IMR-90 (cell line): ENCODE measurements around the gene CDYL2. TPM values are rescaled to one million over a fixed set of nuclear protein-coding genes. Genes with fewer than 3 reads are reported as not detected.

Source experiments
- ATAC-seq: fragments of 200-7000 bp; cut with Tn5 transposase; 2 replicates; pipeline ENCODE4 v1.9.1; 2020; ENCODE audit warnings: low read depth, mild to moderate bottlenecking, moderate library complexity
- BruUV-seq: library from RNA; stranded (reverse); fragments of 400-500 nt; replicated peaks from 2 replicates; lab custom pipeline; 2021; lab: Mats Ljungman, UMichigan
- CTCF ChIA-PET: fragments of 300-600 bp; formaldehyde crosslinking; extraction: SDS; loops from one replicate; lab custom pipeline; 2021; ENCODE audit warnings: antibody characterized with exemption; lab: Yijun Ruan, JAX
- POLR2A ChIA-PET: fragments of 300-600 bp; sonication (Branson Sonifier 250); formaldehyde crosslinking; loops from one replicate; lab custom pipeline; 2022; ENCODE audit warnings: antibody characterized with exemption; ENCODE audit not compliant: unreplicated experiment; lab: Charles Lee
- DNase-seq: peaks from one replicate; pipeline ENCODE4 v3.0.0; 2013
- H2AFZ ChIP-seq: replicated peaks from 2 replicates; pipeline ENCODE3; 2013; ENCODE audit warnings: low read length, mild to moderate bottlenecking; ENCODE audit not compliant: poor library complexity
- H2AK5ac ChIP-seq: 2 replicates; pipeline ENCODE4 v1.6.1; 2013; ENCODE audit warnings: low read depth, low read length, inconsistent platforms
- H2AK9ac ChIP-seq: replicated peaks from 2 replicates; pipeline ENCODE3; 2013; ENCODE audit warnings: mild to moderate bottlenecking, low read depth, low read length, moderate library complexity; ENCODE audit not compliant: poor library complexity
- H2BK120ac ChIP-seq: 2 replicates; pipeline ENCODE4 v1.6.1; 2013; ENCODE audit warnings: low read depth, low read length, inconsistent platforms
- H2BK15ac ChIP-seq: 3 replicates; pipeline ENCODE4 v1.6.1; 2013; ENCODE audit warnings: low read depth, low read length, inconsistent platforms
- H2BK20ac ChIP-seq: 2 replicates; pipeline ENCODE4 v1.6.1; 2013; ENCODE audit warnings: low read depth, mild to moderate bottlenecking, inconsistent platforms, low read length, moderate library complexity
- H2BK5ac ChIP-seq: 2 replicates; pipeline ENCODE4 v1.6.1; 2013; ENCODE audit warnings: mild to moderate bottlenecking, low read depth, low read length, inconsistent platforms; ENCODE audit not compliant: poor library complexity, severe bottlenecking
- H3K14ac ChIP-seq: replicated peaks from 2 replicates; pipeline ENCODE4 v1.6.1; 2013; ENCODE audit warnings: low read depth, low read length, inconsistent platforms
- H3K18ac ChIP-seq: 2 replicates; pipeline ENCODE4 v1.6.1; 2013; ENCODE audit warnings: low read depth, low read length, control low read depth
- H3K23ac ChIP-seq: 2 replicates; pipeline ENCODE4 v1.6.1; 2013; ENCODE audit warnings: low read depth, low read length, inconsistent platforms
- H3K27ac ChIP-seq: 2 replicates; pipeline ENCODE4 v1.5.1; 2013; ENCODE audit warnings: mild to moderate bottlenecking, control low read depth, low read length; ENCODE audit not compliant: insufficient read depth
- H3K27me3 ChIP-seq: 2 replicates; pipeline ENCODE4 v1.6.1; 2013; ENCODE audit warnings: low read length; ENCODE audit not compliant: control insufficient read depth, insufficient read depth
- H3K36me3 ChIP-seq: 2 replicates; pipeline ENCODE4 v1.6.1; 2013; ENCODE audit warnings: low read length, mixed read lengths; ENCODE audit not compliant: control insufficient read depth, insufficient read depth
- H3K4ac ChIP-seq: 2 replicates; pipeline ENCODE4 v1.6.1; 2013; ENCODE audit warnings: low read depth, low read length, inconsistent platforms
- H3K4me1 ChIP-seq: 2 replicates; pipeline ENCODE4 v1.6.1; 2013; ENCODE audit warnings: low read length, mixed read lengths; ENCODE audit not compliant: control insufficient read depth, insufficient read depth
- H3K4me2 ChIP-seq: 2 replicates; pipeline ENCODE4 v1.6.1; 2013; ENCODE audit warnings: low read depth, mild to moderate bottlenecking, control low read depth, low read length, moderate library complexity
- H3K4me3 ChIP-seq: 2 replicates; pipeline ENCODE4 v1.5.1; 2013; ENCODE audit warnings: low read depth, mild to moderate bottlenecking, control low read depth, low read length, moderate library complexity; ENCODE audit not compliant: insufficient read depth
- H3K56ac ChIP-seq: 2 replicates; pipeline ENCODE4 v1.6.1; 2013; ENCODE audit warnings: low read length, inconsistent platforms; ENCODE audit not compliant: insufficient read depth; ENCODE audit errors: extremely low read depth
- H3K79me1 ChIP-seq, 2 experiments: 2 replicates each; pipeline ENCODE4 v1.6.1; 2013; ENCODE audit warnings: low read length in 2 of 2, inconsistent platforms in 1 of 2, low read depth in 1 of 2
- H3K9ac ChIP-seq: 2 replicates; pipeline ENCODE4 v1.6.1; 2013; ENCODE audit warnings: low read depth, low read length, control low read depth
- H3K9me1 ChIP-seq: 2 replicates; pipeline ENCODE4 v1.6.1; 2013; ENCODE audit warnings: low read length, inconsistent platforms; ENCODE audit not compliant: insufficient read depth
- H3K9me3 ChIP-seq: 2 replicates; pipeline ENCODE4 v1.6.1; 2013; ENCODE audit warnings: low read length; ENCODE audit not compliant: control insufficient read depth, insufficient read depth
- H4K20me1 ChIP-seq: 2 replicates; pipeline ENCODE4 v1.6.1; 2013; ENCODE audit warnings: low read length, inconsistent platforms; ENCODE audit not compliant: insufficient read depth
- H4K5ac ChIP-seq: 2 replicates; pipeline ENCODE4 v1.6.1; 2013; ENCODE audit warnings: mild to moderate bottlenecking, low read depth, low read length, control low read depth
- H4K8ac ChIP-seq, 2 experiments: 2 replicates each; pipeline ENCODE4 v1.6.1; 2013; ENCODE audit warnings: low read depth in 2 of 2, low read length in 2 of 2, control low read depth in 1 of 2, inconsistent platforms in 1 of 2
- H4K91ac ChIP-seq: 2 replicates; pipeline ENCODE4 v1.6.1; 2013; ENCODE audit warnings: low read depth, low read length, inconsistent platforms; ENCODE audit not compliant: insufficient read depth
- MXI1 ChIP-seq: IDR thresholded peaks from 2 replicates; pipeline ENCODE4 v1.6.1; 2012; ENCODE audit warnings: low read depth, mild to moderate bottlenecking, low read length, moderate library complexity, borderline replicate concordance
- WGBS, 2 experiments: methylation state at CpG; one replicate each; pipeline versions ENCODE4 v1.1.5 to v1.1.7; 2013; ENCODE audit warnings: missing lambda C conversion rate in 2 of 2; ENCODE audit not compliant: insufficient read length in 1 of 2; ENCODE audit errors: extremely low coverage in 2 of 2; 5-methylcytosine and 5-hydroxymethylcytosine counted together
- dilution Hi-C: fragments of 300-500 bp; cut with HindIII; formaldehyde crosslinking; loops from one replicate; pipeline ENCODE4 v1.14.3; 2018; ENCODE audit warnings: low sequenced_read_pairs; ENCODE audit not compliant: unreplicated experiment
- in situ Hi-C: fragments of 300-500 bp; cut with MboI; formaldehyde crosslinking; loops from 3 replicates; pipeline ENCODE4 v1.14.3; 2019; ENCODE audit warnings: low sequenced_read_pairs, inconsistent platforms, mixed read lengths
- intact Hi-C: fragments of 100-400 bp; cut with micrococcal nuclease; formaldehyde crosslinking; loops from 2 replicates; pipeline ENCODE4 v1.10.0; 2022
- polyA plus RNA-seq, 3 experiments: library from polyadenylated mRNA; depleted of rRNA; stranded (reverse); fragments of >200 nt; gene quantifications; 2 replicates each; pipeline ENCODE4 v1.2.3, GENCODE V29; 2012; ENCODE audit warnings: low replicate concordance in 1 of 3
- total RNA-seq: library from RNA; depleted of rRNA; stranded (reverse); fragments of >200 nt; gene quantifications from 2 replicates; pipeline ENCODE4 v1.2.3, GENCODE V29; 2012

Gene CDYL2
- total and polyA plus RNA-seq, 2 of the 4 experiments (the other 2 are of a cell fraction), result 1.2 to 3.9 TPM

- Histone ChIP-seq H3K79me1 (0 out of 4 replicates have a peak, but pooled peaks cover 0 to 10% of the 10 kb centered on the region in 2 experiments), H3K36me3 (no peaks in the 10 kb centered on the region), H4K20me1 (no peaks in the 10 kb centered on the region), H3K56ac (no peak overlapping the region), H2BK20ac (no peak overlapping the region), H3K27ac (no peak overlapping the region), H3K14ac (no peak overlapping the region), H3K27me3 (no peaks in the 10 kb centered on the region), H2AFZ (peak overlapping the region; percentile 33), H3K23ac (no peak overlapping the region), H3K18ac (no peak overlapping the region), H2AK9ac (no peak overlapping the region), H2BK15ac (no peak overlapping the region), H4K8ac (no peak overlapping the region), H3K4me3 (no peak overlapping the region), H2AK5ac (no peak overlapping the region), H3K4ac (no peak overlapping the region), H4K91ac (no peak overlapping the region), H3K4me2 (no peak overlapping the region), H3K9me1 (no peaks in the 10 kb centered on the region), H3K9ac (no peak overlapping the region), H3K4me1 (no peaks in the 10 kb centered on the region), H2BK5ac (no peak overlapping the region), H4K5ac (no peak overlapping the region), H3K9me3 (peaks cover 11% of the 10 kb centered on the region), H2BK120ac (no peak overlapping the region)
- DNase-seq (peak; percentile 22), ATAC-seq (no peak)
- no peak for TF ChIP-seq MXI1
- POLR2A ChIA-PET, result no interaction called here
- no TSS peak for BruUV-seq
- in situ Hi-C loops, result no loop called here
- WGBS, 2 experiments, result 70% methylated on average over 4 of the region's 10 CpGs; no CpG with 5 or more reads in 1 of the 2 experiments
- CTCF ChIA-PET, result no interaction called here
- dilution Hi-C loops, result no loop called here
- intact Hi-C loops, result no loop called here
Measured at GRCh38 chr16:80718480-80719220, 85.7 kb downstream of the CDYL2 start.
